ENCODE data around the gene NUDC. TPM values are rescaled to one million over a fixed set of nuclear protein-coding genes. Genes with fewer than 3 reads are reported as not detected.

The NUDC gene
- total RNA-seq, 2 donors from 2014 or later: 41.8 to 43.0 TPM

GRCh38 chr1:26897351-26897750 is 24.2 kb upstream of the NUDC start:
- Mint-ChIP-seq H3K36me3 (ENCODE audit: low read depth) (peaks cover 5% of the 10 kb centered on the region), H3K27me3 (no peaks in the 10 kb centered on the region)
- DNase-seq: no peak

DNA sequence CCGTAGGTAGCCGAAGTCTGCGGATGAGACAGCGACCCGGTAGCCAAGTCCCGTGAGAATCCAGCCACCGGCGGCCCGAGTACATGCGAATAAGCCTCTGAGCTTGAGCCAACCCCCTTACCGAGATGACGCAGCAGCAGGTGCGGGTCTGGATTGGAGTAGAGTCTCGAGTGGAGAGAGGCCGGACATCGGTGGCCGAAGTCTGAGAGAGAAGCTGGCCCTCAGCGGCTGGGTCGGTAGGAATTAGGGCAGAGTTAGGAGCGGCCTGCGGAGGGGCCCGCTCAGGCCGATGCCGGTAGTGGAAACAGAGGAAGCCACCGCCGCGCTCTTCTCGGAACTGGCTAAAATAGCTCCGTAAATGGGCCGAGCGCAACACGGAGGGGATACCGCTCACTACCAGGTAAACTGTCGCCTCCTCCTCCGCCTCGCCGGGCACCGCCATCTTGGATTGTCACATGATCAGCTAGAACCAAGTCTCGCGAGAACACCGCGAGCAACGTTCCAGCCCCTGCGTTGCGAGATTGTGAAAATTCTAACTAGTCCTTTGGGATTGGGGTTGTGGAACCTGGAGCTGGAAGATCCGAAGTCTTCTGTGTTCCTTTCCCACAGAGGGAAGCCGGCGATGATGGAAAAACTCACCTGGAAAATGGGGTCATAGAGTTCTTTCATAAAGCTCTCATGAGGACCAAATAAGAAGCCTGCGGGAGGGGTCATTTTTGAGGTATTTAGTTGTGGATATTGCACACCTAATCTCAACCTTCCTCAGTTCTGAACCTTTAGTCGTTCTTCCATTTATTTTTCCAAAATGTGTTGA is 21.3 kb upstream of the NUDC start, which contains the start of gene GPATCH3:
Gene GPATCH3, minus strand, starts transcription at position 467 of the 814 bp plus-strand sequence. Its CDS starts 25 bp downstream, at position 442.
- peak; percentile 73 to 77 (median 76) for DNase-seq
- Mint-ChIP-seq H3K4me3 (peak within 1 kb of the TSS; percentile 90), H3K36me3 (ENCODE audit: low read depth) (no peaks in the 10 kb centered on the region), H3K27me3 (no peaks in the 10 kb centered on the region), H3K4me1 (peaks cover 25% of the 10 kb centered on the region), H3K27ac (peak within 1 kb of the TSS; percentile 98)
- H3K9me3 ChIP-seq (ENCODE audit: control insufficient read depth, low read length, poor library complexity, severe bottlenecking): no peaks in the 10 kb centered on the region
- ATAC-seq: peak; percentile 95

More at GRCh38 chr1:26897351-26897750, 24.2 kb upstream of the NUDC start:
- H3K9me3 ChIP-seq (ENCODE audit: control insufficient read depth, low read length, poor library complexity, severe bottlenecking): no peaks in the 10 kb centered on the region
- Mint-ChIP-seq H3K27ac (no peak overlapping the region), H3K4me3 (no peak overlapping the region), H3K4me1 (peaks cover 30% of the 10 kb centered on the region)
- ATAC-seq: no peak

- H3K9me3 ChIP-seq (ENCODE audit: control insufficient read depth, low read length, poor library complexity, severe bottlenecking): no peaks in the 10 kb centered on the region
- DNase-seq: no peak
- Mint-ChIP-seq H3K4me3 (peak overlapping the region; percentile 90), H3K4me1 (peaks cover 25% of the 10 kb centered on the region), H3K27ac (peak overlapping the region; percentile 98), H3K27me3 (no peaks in the 10 kb centered on the region), H3K36me3 (ENCODE audit: low read depth) (no peaks in the 10 kb centered on the region)
- ATAC-seq: no peak
Observed at GRCh38 chr1:26900815-26901511, 20.6 kb upstream of the NUDC start.

- peaks cover 2% of the 10 kb centered on the region for H3K4me1 Mint-ChIP-seq
- H3K27ac Mint-ChIP-seq: no peak overlapping the region
- H3K36me3 Mint-ChIP-seq (ENCODE audit: low read depth): peaks cover 8% of the 10 kb centered on the region
- peaks cover 14% of the 10 kb centered on the region for H3K27me3 Mint-ChIP-seq
- no peaks in the 10 kb centered on the region for H3K9me3 ChIP-seq (ENCODE audit: control insufficient read depth, low read length, poor library complexity, severe bottlenecking)
- ATAC-seq (no peak), DNase-seq (no peak)
- no peak overlapping the region for H3K4me3 Mint-ChIP-seq
Observed at GRCh38 chr1:26907071-26907917, 14.2 kb upstream of the NUDC start.

DNA sequence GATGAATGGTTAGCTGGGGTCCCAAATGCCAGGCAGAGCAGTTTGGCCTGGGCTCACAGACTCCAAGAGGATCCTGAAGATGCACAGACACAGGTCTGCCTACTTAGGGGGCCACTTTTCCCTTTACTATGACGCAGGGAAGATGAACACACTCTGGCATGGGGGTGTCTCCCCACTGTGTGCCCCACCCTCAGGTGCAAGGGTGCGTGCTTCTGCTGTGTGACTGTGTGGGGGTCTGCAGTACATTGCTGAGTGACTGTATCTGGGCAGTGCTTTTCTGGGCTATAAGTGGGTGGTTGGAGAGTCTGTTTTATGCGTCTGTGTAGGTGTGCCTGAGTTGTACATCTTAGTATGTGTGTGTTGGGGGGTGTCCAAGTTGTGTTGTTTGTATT is 11.6 kb upstream of the NUDC start:
- no peak overlapping the region for H3K4me3 Mint-ChIP-seq
- H3K27me3 Mint-ChIP-seq: peaks cover 14% of the 10 kb centered on the region
- ATAC-seq: no peak
- H3K27ac Mint-ChIP-seq: no peak overlapping the region
- H3K4me1 Mint-ChIP-seq: peaks cover 2% of the 10 kb centered on the region
- DNase-seq: no peak
- peaks cover 8% of the 10 kb centered on the region for H3K36me3 Mint-ChIP-seq (ENCODE audit: low read depth)
- H3K9me3 ChIP-seq (ENCODE audit: control insufficient read depth, low read length, poor library complexity, severe bottlenecking): no peaks in the 10 kb centered on the region

- DNase-seq (no peak), ATAC-seq (no peak)
- H3K9me3 ChIP-seq (ENCODE audit: control insufficient read depth, low read length, poor library complexity, severe bottlenecking): no peaks in the 10 kb centered on the region
- Mint-ChIP-seq H3K4me3 (no peak overlapping the region), H3K36me3 (ENCODE audit: low read depth) (peaks cover 8% of the 10 kb centered on the region), H3K27ac (no peak overlapping the region), H3K4me1 (peaks cover 2% of the 10 kb centered on the region), H3K27me3 (peaks cover 14% of the 10 kb centered on the region)
Observed at GRCh38 chr1:26910343-26911160, 11.0 kb upstream of the NUDC start.

- peaks cover 14% of the 10 kb centered on the region for H3K27me3 Mint-ChIP-seq
- no peak for ATAC-seq
- H3K9me3 ChIP-seq (ENCODE audit: control insufficient read depth, low read length, poor library complexity, severe bottlenecking): no peaks in the 10 kb centered on the region
- H3K4me1 Mint-ChIP-seq: peaks cover 2% of the 10 kb centered on the region
- DNase-seq: no peak
- no peak overlapping the region for H3K4me3 Mint-ChIP-seq
- H3K27ac Mint-ChIP-seq: no peak overlapping the region
- peaks cover 8% of the 10 kb centered on the region for H3K36me3 Mint-ChIP-seq (ENCODE audit: low read depth)
Observed at GRCh38 chr1:26911399-26912146, 10.0 kb upstream of the NUDC start.

DNA sequence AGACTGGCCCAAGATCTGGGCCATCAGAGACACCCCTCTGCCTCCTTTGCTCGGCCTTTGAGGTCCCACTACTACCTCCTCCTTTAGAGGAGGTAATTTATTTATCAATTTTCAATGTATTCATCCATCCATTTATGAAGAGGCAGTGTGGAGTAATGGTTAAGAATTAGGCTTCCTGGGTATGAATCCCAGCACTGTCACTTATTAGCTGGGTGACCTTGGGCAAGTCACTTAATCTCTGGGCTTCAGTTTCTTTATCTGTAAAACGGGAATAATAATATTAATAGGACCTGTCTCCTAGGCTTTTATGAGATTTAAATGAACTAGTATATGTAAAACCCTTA is 9.4 kb upstream of the NUDC start:
- Mint-ChIP-seq H3K4me3 (no peak overlapping the region), H3K27me3 (peaks cover 14% of the 10 kb centered on the region), H3K4me1 (no peaks in the 10 kb centered on the region), H3K36me3 (ENCODE audit: low read depth) (peaks cover 8% of the 10 kb centered on the region), H3K27ac (no peak overlapping the region)
- no peaks in the 10 kb centered on the region for H3K9me3 ChIP-seq (ENCODE audit: control insufficient read depth, low read length, poor library complexity, severe bottlenecking)
- DNase-seq (no peak), ATAC-seq (no peak)

DNA sequence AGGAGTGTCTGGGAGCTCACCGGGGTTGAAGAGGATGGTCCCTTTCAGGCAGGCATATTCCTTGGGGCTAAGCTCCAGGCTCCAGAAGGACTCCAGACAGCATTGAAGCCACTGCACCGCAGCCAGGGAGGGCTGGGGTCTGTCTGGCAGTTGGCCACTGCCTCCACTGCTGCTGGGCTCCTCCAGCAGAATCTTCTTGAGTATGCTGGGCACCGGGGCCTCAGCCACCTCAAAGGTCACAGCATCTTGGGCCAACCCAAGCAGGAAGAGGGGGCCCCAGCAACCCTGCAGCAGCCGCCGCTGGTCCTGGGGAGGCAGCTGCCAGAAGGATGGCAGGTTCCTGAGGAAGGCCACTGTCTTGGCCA is 8.2 kb upstream of the NUDC start:
- no peak for DNase-seq
- peaks cover 6% of the 10 kb centered on the region for H3K36me3 Mint-ChIP-seq (ENCODE audit: low read depth)
- ATAC-seq: no peak
- no peaks in the 10 kb centered on the region for H3K4me1 Mint-ChIP-seq
- no peak overlapping the region for H3K4me3 Mint-ChIP-seq
- H3K27ac Mint-ChIP-seq: no peak overlapping the region
- H3K9me3 ChIP-seq (ENCODE audit: control insufficient read depth, low read length, poor library complexity, severe bottlenecking): no peaks in the 10 kb centered on the region
- peaks cover 14% of the 10 kb centered on the region for H3K27me3 Mint-ChIP-seq

DNA sequence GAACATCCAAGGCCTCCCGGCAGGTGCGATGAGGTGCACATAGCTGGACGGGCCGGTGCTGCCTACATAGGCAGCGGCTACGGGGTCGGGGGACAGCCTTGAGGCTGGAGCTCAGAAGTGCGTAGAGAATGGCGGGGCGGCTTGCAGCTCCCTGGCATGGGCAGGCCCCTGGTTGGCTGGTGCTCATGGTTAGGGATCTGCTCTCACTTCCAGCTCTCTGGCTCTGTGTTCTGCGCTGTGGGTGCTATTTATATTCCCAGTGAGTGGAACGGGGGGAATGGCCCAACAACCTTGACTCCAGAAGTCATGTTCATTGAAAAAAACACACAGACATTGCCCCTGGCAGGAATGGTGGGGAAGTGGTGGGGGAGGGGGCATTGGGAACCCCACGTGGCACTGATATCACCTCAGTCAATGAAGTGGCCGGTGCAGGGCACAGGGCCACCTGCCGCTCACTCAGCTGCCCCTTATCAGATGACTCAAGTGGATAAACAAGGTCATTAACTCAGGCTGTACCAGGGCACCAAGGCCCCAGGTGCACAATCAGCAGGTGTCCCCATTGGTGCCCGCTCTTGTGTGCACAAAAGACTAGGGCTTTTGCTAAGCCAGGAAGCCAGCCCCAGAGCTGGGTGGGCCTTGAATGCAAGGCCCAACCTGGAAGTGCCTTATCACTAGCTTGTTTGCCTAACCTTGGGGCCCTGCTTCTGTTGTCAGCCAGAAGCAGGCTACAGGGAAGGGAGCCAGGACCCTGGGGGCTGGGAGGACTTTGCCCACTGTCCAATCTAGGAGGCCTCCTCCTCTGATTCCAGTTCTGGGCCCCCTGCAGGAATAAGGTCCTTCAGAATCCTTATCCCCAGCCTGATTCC is 7.6 kb upstream of the NUDC start, which contains the start of gene NR0B2:
Gene NR0B2, minus strand, starts transcription at position 222 of the 866 bp plus-strand sequence. Its CDS starts 35 bp downstream, at position 187.
- no peak within 1 kb of the TSS for H3K27ac Mint-ChIP-seq
- no peaks in the 10 kb centered on the region for H3K4me1 Mint-ChIP-seq
- H3K9me3 ChIP-seq (ENCODE audit: control insufficient read depth, low read length, poor library complexity, severe bottlenecking): no peaks in the 10 kb centered on the region
- peaks cover 6% of the 10 kb centered on the region for H3K36me3 Mint-ChIP-seq (ENCODE audit: low read depth)
- H3K4me3 Mint-ChIP-seq: no peak within 1 kb of the TSS
- DNase-seq (no peak), ATAC-seq (no peak)
- peaks cover 14% of the 10 kb centered on the region for H3K27me3 Mint-ChIP-seq

DNA sequence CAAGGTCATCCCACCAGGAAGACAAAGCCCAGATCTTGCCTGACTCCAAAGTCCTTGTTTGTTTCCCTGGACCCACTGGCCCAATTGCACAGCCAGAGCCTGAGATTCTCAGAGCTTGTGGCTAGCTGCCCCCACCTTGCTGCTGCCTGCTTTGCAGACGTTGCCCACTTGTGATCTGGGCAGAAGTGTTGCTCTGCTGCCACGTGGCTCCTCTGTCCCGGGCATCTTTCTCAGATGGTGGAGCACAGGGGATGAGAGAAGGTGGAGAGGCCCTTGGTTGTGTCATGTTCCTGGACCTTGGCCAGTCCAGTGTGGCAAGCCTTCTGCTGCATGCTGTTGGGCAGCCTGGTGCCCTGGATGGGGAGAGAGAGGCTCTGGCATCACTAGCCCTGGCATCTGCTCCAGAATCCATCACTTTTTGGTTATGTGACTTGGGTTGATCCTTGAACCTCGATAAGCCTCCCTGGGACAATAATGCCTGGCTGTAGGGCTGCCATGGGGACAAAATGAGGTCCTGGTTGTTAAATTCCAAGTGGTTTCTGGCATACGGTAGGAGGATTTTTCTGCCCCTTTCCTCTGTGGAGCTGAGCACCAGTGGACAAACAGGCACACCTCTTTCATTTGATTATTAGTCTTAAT is 6.2 kb upstream of the NUDC start:
- no peak for DNase-seq
- H3K36me3 Mint-ChIP-seq (ENCODE audit: low read depth): no peaks in the 10 kb centered on the region
- H3K4me3 Mint-ChIP-seq: no peak overlapping the region

More for the DNA sequence above, 6.2 kb upstream of the NUDC start:
- H3K9me3 ChIP-seq (ENCODE audit: control insufficient read depth, low read length, poor library complexity, severe bottlenecking): no peaks in the 10 kb centered on the region
- Mint-ChIP-seq H3K27ac (no peak overlapping the region), H3K4me1 (peaks cover 3% of the 10 kb centered on the region), H3K27me3 (peaks cover 2% of the 10 kb centered on the region)
- no peak for ATAC-seq

All from T-helper 17 cell (primary cell).